HG02943 (cell line): ENCODE data around the gene DGKB.

Experiments
- ATAC-seq: cut with Tn5 transposase; IDR thresholded peaks from one replicate; pipeline ENCODE4 v1.9.1; 2021; ENCODE audit warnings: mild to moderate bottlenecking, low read depth, moderate library complexity; ENCODE audit not compliant: unreplicated experiment

The DGKB gene

GRCh38 chr7:14902589-14903067 lies at the start of gene DGKB:
Gene DGKB (minus strand): TSS chr7:14902751.
- ATAC-seq, result no peak

- no peak for ATAC-seq
Observed at GRCh38 chr7:14950013-14950412, 47.5 kb upstream of the DGKB start.

GRCh38 chr7:14938181-14938580 lies 35.6 kb upstream of the DGKB start:
- no peak for ATAC-seq

GRCh38 chr7:14937581-14937980 lies 35.0 kb upstream of the DGKB start:
- ATAC-seq, result no peak

- no peak for ATAC-seq
Observed at GRCh38 chr7:14936554-14936953, 34.0 kb upstream of the DGKB start.

GRCh38 chr7:14934839-14935238 lies 32.3 kb upstream of the DGKB start:
- ATAC-seq, result no peak

- no peak for ATAC-seq
Observed at GRCh38 chr7:14931511-14932215, 29.1 kb upstream of the DGKB start.

GRCh38 chr7:14924398-14924797 lies 21.8 kb upstream of the DGKB start:
- no peak for ATAC-seq

- no peak for ATAC-seq
Observed at GRCh38 chr7:14911077-14911476, 8.5 kb upstream of the DGKB start.

- ATAC-seq, result no peak
Observed at GRCh38 chr7:14908697-14909096, 6.1 kb upstream of the DGKB start.

GRCh38 chr7:14905764-14906163 lies 3.2 kb upstream of the DGKB start:
- ATAC-seq, result no peak

GRCh38 chr7:14900051-14900450 lies 2.5 kb downstream of the DGKB start:
- no peak for ATAC-seq

GRCh38 chr7:14899030-14899429 lies 3.5 kb downstream of the DGKB start:
- ATAC-seq, result no peak

- no peak for ATAC-seq
Observed at GRCh38 chr7:14896461-14896860, 6.1 kb downstream of the DGKB start.

GRCh38 chr7:14894826-14895225 lies 7.7 kb downstream of the DGKB start:
- ATAC-seq, result no peak

- no peak for ATAC-seq
Observed at GRCh38 chr7:14892961-14893360, 9.6 kb downstream of the DGKB start.

GRCh38 chr7:14891289-14891688 lies 11.3 kb downstream of the DGKB start:
- ATAC-seq, result no peak

- ATAC-seq, result no peak
Observed at GRCh38 chr7:14888962-14889361, 13.6 kb downstream of the DGKB start.

- ATAC-seq, result no peak
Observed at GRCh38 chr7:14886533-14886932, 16.0 kb downstream of the DGKB start.

GRCh38 chr7:14875941-14876587 lies 26.5 kb downstream of the DGKB start:
- no peak for ATAC-seq

- no peak for ATAC-seq
Observed at GRCh38 chr7:14871880-14872279, 30.7 kb downstream of the DGKB start.

GRCh38 chr7:14870394-14870793 lies 32.2 kb downstream of the DGKB start:
- ATAC-seq, result no peak
